K562 (cell line): Measurements from ENCODE around the gene SUDS3.

ENCODE experiments used
- BRF1 ChIP-seq: IDR thresholded peaks from 3 replicates; pipeline ENCODE4 v1.6.1; 2011; ENCODE audit warnings: borderline replicate concordance, mild to moderate bottlenecking; ENCODE audit not compliant: insufficient read length; ENCODE audit errors: extremely low read depth
- CTCF ChIP-seq, 3 experiments: IDR thresholded peaks in 2 of 3; conservative IDR thresholded peaks in 1 of 3; 2 replicates each; pipeline ENCODE4 v1.5.1; 2011 to 2012; ENCODE audit warnings: low read length in 3 of 3, mild to moderate bottlenecking in 3 of 3, control low read depth in 2 of 3, improper control_type of control experiment in 1 of 3, inconsistent platforms in 1 of 3, low read depth in 1 of 3, mixed read lengths in 1 of 3, moderate library complexity in 1 of 3; ENCODE audit not compliant: insufficient read depth in 2 of 3
- EGR1 ChIP-seq: fragments of 450-650 bp; conservative IDR thresholded peaks from 2 replicates; pipeline ENCODE4 v1.6.1; 2017; ENCODE audit warnings: mild to moderate bottlenecking
- HMBOX1 ChIP-seq: sonication (generic); IDR thresholded peaks from 2 replicates; pipeline ENCODE4 v1.6.1; 2016
- ZC3H11A ChIP-seq: IDR thresholded peaks from 2 replicates; pipeline ENCODE4 v1.6.1; 2012; ENCODE audit warnings: low read depth, low read length, improper control_type of control experiment
- ZFP91 ChIP-seq: sonication (generic); formaldehyde crosslinking; IDR thresholded peaks from 2 replicates; pipeline ENCODE4 v1.8.0; 2022; ENCODE audit warnings: mild to moderate bottlenecking, missing genetic modification reagents
- TF ChIP-seq, protein P1 (sequence below): fragments of 450-650 bp; formaldehyde crosslinking; IDR thresholded peaks from 2 replicates; pipeline ENCODE4 v1.4.0; 2020; ENCODE audit warnings: mild to moderate bottlenecking, moderate library complexity

- TF ChIP-seq ZFP91, result no peak
- no peak for TF ChIP-seq HMBOX1
- TF ChIP-seq CTCF (IDR thresholded peaks at IDR 0.05 in 2 of 3, conservative IDR thresholded peaks at IDR 0.05 in 1 of 3; ENCODE audit: insufficient read depth in 2 of 3, low read depth in 1 of 3, low read length in 3 of 3), result no peak
- no peak for TF ChIP-seq ZC3H11A
- TF ChIP-seq BRF1, result no peak
- TF ChIP-seq EGR1, result no peak
- TF ChIP-seq, protein P1, sequence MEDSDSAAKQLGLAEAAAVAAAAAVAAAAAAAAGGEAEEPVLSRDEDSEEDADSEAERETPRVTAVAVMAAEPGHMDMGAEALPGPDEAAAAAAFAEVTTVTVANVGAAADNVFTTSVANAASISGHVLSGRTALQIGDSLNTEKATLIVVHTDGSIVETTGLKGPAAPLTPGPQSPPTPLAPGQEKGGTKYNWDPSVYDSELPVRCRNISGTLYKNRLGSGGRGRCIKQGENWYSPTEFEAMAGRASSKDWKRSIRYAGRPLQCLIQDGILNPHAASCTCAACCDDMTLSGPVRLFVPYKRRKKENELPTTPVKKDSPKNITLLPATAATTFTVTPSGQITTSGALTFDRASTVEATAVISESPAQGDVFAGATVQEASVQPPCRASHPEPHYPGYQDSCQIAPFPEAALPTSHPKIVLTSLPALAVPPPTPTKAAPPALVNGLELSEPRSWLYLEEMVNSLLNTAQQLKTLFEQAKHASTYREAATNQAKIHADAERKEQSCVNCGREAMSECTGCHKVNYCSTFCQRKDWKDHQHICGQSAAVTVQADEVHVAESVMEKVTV (CRISPR knock-in tag), result no peak
Measured at GRCh38 chr12:118429688-118430383, 53.5 kb downstream of the SUDS3 start.
